ENCODE data around the gene PDGFA. TPM values are rescaled to one million over a fixed set of nuclear protein-coding genes. Genes with fewer than 3 reads are reported as not detected.

Gene PDGFA
- total RNA-seq, 1 donor from 2014 or later: 10.6 TPM

DNA sequence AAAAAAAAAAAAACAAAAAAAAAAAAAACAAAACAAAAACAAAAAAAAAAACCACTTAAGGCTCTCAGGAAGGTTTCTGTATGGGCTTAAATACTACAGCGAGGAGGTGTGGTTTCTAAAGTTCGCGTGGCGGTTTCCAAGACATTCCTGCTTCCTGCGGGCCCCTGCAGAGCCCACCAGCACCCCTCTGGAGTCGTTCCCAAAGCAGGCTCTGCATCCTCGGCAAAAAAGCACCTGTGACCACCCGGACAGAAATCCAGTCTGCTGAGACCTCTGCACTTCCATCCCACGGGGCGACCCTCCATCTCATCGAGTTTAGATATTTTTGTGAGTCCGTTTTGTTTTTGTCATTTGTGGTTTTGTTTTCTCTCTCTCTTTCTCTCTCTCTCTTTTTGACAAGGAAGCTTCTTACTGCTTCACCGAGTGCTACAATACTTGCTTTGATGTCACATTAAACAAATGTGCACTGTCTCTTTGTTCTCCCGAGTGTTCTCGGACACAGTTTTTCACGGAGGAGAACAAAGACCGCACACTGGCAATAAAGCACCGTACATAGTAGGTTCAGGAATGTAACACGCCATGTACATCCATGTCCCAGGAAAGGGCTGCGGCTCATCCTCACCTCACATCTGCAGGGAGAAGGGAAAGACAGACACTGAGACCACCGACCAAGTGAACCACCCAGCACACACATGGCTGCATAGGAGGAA lies 21.5 kb downstream of the PDGFA start:
- no peak for DNase-seq (ENCODE audit: low spot score)
- Mint-ChIP-seq H3K9me3 (no peaks in the 10 kb centered on the region), H3K27ac (no peak overlapping the region), H3K4me1 (ENCODE audit: low read depth) (no peaks in the 10 kb centered on the region), H3K27me3 (ENCODE audit: low read depth) (no peaks in the 10 kb centered on the region), H3K36me3 (ENCODE audit: low read depth) (no peaks in the 10 kb centered on the region), H3K4me3 (ENCODE audit: low read depth) (no peak overlapping the region)
- intact Hi-C loops (cut with micrococcal nuclease): no loop called here

DNA sequence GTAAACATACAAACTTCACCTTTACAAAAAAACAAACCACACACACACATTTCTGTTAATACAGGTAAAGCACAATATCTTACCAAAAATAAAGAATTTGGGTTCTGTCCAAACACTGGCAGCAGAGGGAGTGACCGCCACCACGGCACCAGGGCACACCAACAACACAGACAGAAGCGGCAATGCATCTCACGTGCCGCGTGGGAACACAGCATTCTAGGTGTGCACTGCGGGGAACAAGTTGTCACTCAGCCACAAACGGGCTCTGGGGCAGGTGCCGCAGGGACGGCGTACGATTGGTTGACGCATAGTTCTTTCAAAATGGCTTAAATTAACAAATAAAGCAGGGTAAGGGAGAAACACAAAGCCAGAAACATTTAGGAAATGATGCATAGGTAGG lies 22.3 kb downstream of the PDGFA start:
- no peak for DNase-seq (ENCODE audit: low spot score)
- no peak overlapping the region for H3K4me3 Mint-ChIP-seq (ENCODE audit: low read depth)
- no peaks in the 10 kb centered on the region for H3K9me3 Mint-ChIP-seq
- H3K36me3 Mint-ChIP-seq (ENCODE audit: low read depth): no peaks in the 10 kb centered on the region
- no peaks in the 10 kb centered on the region for H3K4me1 Mint-ChIP-seq (ENCODE audit: low read depth)
- no peaks in the 10 kb centered on the region for H3K27me3 Mint-ChIP-seq (ENCODE audit: low read depth)
- intact Hi-C loops (cut with micrococcal nuclease): no loop called here
- no peak overlapping the region for H3K27ac Mint-ChIP-seq

DNA sequence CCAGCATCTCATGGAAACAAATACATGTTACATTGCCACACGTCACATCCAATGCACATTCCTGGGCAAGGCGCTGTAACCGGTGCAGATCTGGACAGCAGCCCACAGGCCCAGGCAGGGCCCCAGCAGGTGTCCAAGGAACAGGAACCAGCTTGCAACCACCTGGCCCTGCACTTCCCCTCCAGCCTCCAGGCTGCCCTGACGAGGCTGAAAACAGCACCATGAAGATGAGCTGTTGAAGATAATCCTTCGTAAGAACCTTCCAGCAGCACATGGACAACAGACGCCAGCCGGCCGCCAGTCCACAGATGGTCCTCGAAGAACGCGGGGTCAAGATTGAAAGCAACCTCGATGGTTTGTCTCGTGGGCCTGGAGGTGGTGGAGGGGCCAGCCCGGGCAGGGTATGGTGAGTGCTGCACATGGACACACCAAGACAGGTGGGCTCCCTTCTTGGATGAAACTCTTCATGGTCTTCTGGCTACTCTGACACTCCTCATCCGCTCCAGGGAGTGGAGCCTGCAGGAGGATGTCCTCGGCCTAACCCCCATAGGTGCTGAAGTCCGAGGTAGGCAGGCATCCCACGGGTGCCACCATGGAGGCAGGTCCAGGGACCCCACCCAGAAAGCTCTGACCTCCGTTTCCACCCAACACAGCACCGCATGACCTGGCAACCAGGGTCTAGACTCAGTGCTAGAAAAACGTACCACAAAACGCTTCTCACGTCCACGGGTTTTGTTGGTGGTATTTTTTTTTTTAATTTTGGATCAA lies 22.9 kb downstream of the PDGFA start:
- intact Hi-C loops (cut with micrococcal nuclease): no loop called here
- Mint-ChIP-seq H3K36me3 (ENCODE audit: low read depth) (no peaks in the 10 kb centered on the region), H3K27ac (no peak overlapping the region), H3K4me3 (ENCODE audit: low read depth) (no peak overlapping the region), H3K9me3 (no peaks in the 10 kb centered on the region), H3K4me1 (ENCODE audit: low read depth) (no peaks in the 10 kb centered on the region), H3K27me3 (ENCODE audit: low read depth) (no peaks in the 10 kb centered on the region)
- DNase-seq (ENCODE audit: low spot score): no peak

DNA sequence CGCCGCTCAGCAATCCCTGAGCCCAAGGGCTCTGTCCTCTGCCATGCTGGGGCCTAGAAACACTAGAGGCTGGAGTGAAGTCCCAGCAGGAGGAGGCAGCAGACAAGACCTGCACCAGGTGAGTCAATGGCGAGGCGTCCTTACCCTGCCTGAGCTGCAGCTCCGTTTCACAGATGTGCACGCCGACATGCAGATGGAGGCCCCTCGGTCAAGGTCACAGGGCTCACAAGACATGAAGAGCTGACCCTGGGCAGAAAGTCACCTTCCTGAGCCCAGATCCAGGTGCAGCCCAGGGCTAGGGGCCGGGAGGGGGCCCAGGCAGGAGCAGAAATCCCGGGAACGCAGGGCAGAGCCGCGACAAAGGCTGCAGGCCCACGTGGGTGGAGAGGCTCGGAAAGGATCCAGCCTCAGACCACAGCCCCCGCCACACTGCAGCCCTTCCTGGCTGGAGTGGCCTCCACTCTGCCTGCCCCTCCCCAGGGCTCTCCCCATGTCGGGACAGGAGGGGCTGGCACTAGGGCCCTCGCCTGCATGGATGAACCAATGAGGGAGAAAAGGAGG lies 23.8 kb downstream of the PDGFA start:
- intact Hi-C loops (cut with micrococcal nuclease): no loop called here
- Mint-ChIP-seq H3K27me3 (ENCODE audit: low read depth) (no peaks in the 10 kb centered on the region), H3K4me1 (ENCODE audit: low read depth) (no peaks in the 10 kb centered on the region), H3K4me3 (ENCODE audit: low read depth) (no peak overlapping the region), H3K36me3 (ENCODE audit: low read depth) (no peaks in the 10 kb centered on the region), H3K27ac (no peak overlapping the region), H3K9me3 (no peaks in the 10 kb centered on the region)
- no peak for DNase-seq (ENCODE audit: low spot score)

DNA sequence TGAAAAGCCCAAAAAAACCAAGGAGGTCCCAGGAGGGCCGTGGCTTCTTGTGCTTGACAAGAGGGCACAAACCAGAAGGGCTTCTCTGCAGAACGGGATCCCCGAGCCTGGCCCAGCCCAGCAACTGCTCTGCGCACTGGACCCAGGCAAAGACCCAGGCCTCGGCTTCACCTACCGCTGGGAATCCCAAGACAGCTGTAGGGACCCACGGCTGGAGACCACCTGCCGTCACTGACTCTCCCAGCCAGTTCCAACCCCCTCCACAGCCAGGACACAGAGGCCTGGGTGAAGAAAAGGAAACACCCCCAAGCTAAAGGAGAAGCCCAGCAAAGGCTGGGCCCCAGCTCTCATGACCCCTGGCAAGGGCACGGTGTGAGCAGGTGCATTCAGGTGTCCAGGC lies 24.3 kb downstream of the PDGFA start:
- Mint-ChIP-seq H3K9me3 (no peaks in the 10 kb centered on the region), H3K4me1 (ENCODE audit: low read depth) (no peaks in the 10 kb centered on the region), H3K36me3 (ENCODE audit: low read depth) (no peaks in the 10 kb centered on the region), H3K27ac (no peak overlapping the region), H3K27me3 (ENCODE audit: low read depth) (no peaks in the 10 kb centered on the region), H3K4me3 (ENCODE audit: low read depth) (no peak overlapping the region)
- no peak for DNase-seq (ENCODE audit: low spot score)
- intact Hi-C loops (cut with micrococcal nuclease): no loop called here

DNA sequence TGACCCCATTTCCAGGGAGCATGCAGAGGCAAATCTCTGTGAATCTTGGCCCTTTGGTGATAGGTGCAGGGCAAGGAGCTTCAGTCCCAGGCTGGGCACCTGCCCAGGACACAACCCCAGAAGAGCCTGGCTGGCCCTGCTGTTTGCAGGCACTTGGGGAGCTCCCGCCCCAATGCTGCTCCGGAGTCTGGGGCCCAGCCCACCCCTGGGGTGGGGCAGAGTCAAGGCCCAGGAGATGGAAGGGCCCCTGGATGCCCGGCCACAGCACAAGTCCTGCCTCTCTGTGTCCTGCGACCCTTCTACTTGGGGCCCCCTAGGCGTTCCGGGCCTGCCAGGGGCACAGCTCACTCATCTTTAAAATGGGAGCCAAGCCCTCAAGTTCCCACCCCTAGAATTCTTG lies 24.7 kb downstream of the PDGFA start:
- no peak for DNase-seq (ENCODE audit: low spot score)
- no peak overlapping the region for H3K4me3 Mint-ChIP-seq (ENCODE audit: low read depth)
- intact Hi-C loops (cut with micrococcal nuclease): no loop called here
- H3K27me3 Mint-ChIP-seq (ENCODE audit: low read depth): no peaks in the 10 kb centered on the region
- H3K4me1 Mint-ChIP-seq (ENCODE audit: low read depth): no peaks in the 10 kb centered on the region
- no peaks in the 10 kb centered on the region for H3K9me3 Mint-ChIP-seq
- no peak overlapping the region for H3K27ac Mint-ChIP-seq
- no peaks in the 10 kb centered on the region for H3K36me3 Mint-ChIP-seq (ENCODE audit: low read depth)

DNA sequence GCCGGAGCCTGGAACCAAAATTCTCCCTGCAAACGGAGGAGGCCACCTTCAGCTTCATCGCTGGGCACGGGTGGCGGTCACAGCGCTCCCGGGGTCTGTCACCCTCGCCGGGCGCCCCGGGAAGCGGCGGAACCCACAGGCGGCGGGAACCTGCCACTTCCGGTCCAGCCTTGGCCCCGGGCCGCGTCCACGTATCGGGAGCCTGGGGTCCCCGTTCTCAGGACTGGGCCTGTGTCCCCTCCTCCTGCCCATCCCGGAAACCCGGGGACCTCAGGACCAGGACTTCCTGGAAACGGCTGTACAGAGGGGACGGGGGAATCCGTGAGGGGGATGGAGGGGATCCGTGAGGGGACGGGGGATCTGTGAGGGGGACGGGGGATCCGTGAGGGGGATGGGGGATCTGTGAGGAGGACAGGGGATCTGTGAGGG lies 25.4 kb downstream of the PDGFA start:
- Mint-ChIP-seq H3K4me3 (ENCODE audit: low read depth) (no peak overlapping the region), H3K27me3 (ENCODE audit: low read depth) (peaks cover 4% of the 10 kb centered on the region), H3K4me1 (ENCODE audit: low read depth) (no peaks in the 10 kb centered on the region), H3K36me3 (ENCODE audit: low read depth) (no peaks in the 10 kb centered on the region), H3K27ac (no peak overlapping the region), H3K9me3 (no peaks in the 10 kb centered on the region)
- DNase-seq (ENCODE audit: low spot score): no peak
- intact Hi-C loops (cut with micrococcal nuclease): no loop called here

DNA sequence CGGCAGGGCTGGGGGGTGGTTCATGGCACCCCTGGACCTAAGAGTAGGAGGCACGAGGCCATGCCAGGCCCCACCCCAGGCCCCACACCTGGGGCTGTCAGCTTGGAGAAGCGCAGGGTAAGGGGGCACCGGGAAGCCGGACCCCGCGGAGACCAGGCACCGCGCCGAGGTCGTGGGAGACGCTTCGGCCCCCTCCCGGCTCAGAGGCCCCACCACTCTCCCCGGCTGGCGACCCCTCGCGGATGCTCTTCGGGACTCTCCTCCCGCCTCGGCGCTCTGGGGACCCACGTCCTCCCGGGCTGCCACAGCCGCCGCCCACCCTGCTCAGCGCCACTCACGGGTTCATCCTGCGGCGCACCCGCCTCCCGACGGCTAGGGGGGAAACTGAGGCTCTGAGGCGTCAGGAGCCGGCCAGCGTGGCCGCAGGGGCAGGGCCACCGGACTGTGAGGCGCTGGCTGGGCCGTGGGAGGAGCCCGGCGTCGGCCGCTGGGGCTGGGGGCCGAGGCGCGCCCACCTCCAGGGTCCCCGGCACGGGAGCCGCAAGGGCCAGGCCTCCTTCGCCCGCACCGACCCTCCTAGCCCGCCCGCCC lies 25.9 kb downstream of the PDGFA start:
- intact Hi-C loops (cut with micrococcal nuclease): no loop called here
- Mint-ChIP-seq H3K4me3 (ENCODE audit: low read depth) (no peak overlapping the region), H3K36me3 (ENCODE audit: low read depth) (no peaks in the 10 kb centered on the region), H3K27me3 (ENCODE audit: low read depth) (peaks cover 6% of the 10 kb centered on the region), H3K9me3 (no peaks in the 10 kb centered on the region), H3K4me1 (ENCODE audit: low read depth) (no peaks in the 10 kb centered on the region), H3K27ac (no peak overlapping the region)
- DNase-seq (ENCODE audit: low spot score): no peak

DNA sequence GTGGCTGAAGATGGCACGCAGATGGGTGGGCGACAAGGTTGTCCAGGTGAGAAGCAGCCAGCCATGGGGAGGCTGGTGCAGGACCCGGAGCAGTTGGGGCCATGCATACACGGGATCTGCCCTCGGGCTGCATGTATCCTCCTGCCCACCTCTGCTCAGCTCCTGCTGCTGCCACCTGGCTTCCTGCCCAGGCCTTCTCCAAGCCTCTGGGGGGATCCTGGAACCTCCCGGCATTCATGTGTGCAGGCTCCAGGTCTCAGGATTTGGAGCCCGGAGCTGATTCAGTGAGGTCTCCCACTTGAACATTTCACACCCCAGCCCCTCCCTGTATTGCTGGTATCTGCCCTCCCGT lies 27.0 kb downstream of the PDGFA start:
- Mint-ChIP-seq H3K36me3 (ENCODE audit: low read depth) (no peaks in the 10 kb centered on the region), H3K27me3 (ENCODE audit: low read depth) (peaks cover 8% of the 10 kb centered on the region), H3K4me1 (ENCODE audit: low read depth) (no peaks in the 10 kb centered on the region), H3K27ac (no peak overlapping the region), H3K9me3 (no peaks in the 10 kb centered on the region), H3K4me3 (ENCODE audit: low read depth) (no peak overlapping the region)
- intact Hi-C loops (cut with micrococcal nuclease): no loop called here
- no peak for DNase-seq (ENCODE audit: low spot score)

DNA sequence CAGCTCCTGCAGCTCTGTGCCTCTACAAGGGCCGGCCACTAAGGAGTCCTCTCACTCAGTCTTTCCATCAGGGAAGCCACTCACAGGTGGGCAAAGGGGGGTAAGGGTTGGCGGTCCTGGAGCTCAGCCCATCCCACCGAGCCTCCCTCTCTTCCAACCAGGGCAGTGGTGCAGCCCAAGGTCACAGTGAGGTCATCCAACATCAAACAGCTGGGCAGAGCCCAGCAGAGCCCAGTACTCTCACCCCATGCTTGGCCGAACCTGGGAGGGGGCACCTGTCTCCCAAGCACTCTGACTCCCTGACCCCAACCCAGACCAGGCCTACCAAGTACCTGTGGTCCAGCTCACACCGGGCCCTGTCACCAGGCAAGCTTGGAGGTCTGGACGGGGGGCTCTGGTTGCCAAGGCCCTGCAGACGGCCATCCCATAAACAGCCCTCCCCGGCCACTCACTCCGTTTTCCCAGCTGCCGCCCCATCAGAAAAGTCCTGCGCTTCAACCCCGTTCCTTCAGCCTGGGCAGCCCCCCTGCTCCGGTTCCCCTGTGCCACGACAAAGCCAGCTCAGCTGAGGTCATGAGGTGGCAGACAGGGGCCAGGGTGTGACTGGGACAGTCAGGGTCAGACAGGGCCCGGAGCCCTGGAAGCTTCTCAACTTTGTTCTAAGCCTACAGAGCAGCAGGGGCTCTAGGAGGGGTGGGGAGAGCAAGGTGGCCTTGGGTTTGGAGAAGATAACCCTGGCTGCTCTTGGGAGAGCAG lies 27.5 kb downstream of the PDGFA start:
- intact Hi-C loops (cut with micrococcal nuclease): no loop called here
- no peak overlapping the region for H3K27ac Mint-ChIP-seq
- no peaks in the 10 kb centered on the region for H3K36me3 Mint-ChIP-seq (ENCODE audit: low read depth)
- no peak overlapping the region for H3K4me3 Mint-ChIP-seq (ENCODE audit: low read depth)
- no peaks in the 10 kb centered on the region for H3K4me1 Mint-ChIP-seq (ENCODE audit: low read depth)
- peaks cover 10% of the 10 kb centered on the region for H3K27me3 Mint-ChIP-seq (ENCODE audit: low read depth)
- no peak for DNase-seq (ENCODE audit: low spot score)
- H3K9me3 Mint-ChIP-seq: no peaks in the 10 kb centered on the region

DNA sequence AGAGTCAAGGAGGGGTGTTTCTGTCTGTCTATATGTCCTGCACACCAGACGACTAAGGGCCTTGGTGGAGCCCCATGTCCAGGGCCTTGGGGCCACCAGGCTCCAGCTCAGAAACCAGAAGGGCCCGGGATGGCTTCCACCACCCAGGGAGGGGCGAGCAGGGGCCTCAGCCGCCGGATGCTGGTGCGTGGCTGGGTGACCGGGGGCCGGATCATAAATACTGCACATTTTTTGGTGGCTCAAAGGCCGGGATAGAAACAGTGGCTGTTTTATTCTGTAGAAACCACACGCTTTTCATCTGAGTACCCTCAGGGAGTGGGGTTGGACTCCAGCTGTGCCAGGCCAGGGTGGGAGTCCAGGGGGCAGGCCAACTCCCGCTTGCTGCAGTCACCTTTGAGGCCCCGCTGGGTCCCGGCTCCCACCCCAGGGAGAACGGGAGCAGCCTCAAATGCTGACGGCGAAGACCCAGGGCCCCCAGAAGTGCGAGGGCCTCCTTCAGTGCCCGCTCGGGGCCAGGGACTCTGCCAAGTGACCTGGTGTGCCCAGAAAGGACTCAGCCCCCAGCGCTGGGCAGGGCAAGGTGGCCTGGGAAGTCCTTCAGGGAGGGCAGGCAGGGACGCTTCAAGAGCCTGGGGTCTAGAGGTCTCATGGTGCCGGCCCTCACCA lies 28.2 kb downstream of the PDGFA start:
- no peak for DNase-seq (ENCODE audit: low spot score)
- Mint-ChIP-seq H3K4me3 (ENCODE audit: low read depth) (no peak overlapping the region), H3K36me3 (ENCODE audit: low read depth) (no peaks in the 10 kb centered on the region), H3K4me1 (ENCODE audit: low read depth) (no peaks in the 10 kb centered on the region), H3K9me3 (no peaks in the 10 kb centered on the region), H3K27me3 (ENCODE audit: low read depth) (peaks cover 12% of the 10 kb centered on the region), H3K27ac (no peak overlapping the region)
- intact Hi-C loops (cut with micrococcal nuclease): no loop called here

DNA sequence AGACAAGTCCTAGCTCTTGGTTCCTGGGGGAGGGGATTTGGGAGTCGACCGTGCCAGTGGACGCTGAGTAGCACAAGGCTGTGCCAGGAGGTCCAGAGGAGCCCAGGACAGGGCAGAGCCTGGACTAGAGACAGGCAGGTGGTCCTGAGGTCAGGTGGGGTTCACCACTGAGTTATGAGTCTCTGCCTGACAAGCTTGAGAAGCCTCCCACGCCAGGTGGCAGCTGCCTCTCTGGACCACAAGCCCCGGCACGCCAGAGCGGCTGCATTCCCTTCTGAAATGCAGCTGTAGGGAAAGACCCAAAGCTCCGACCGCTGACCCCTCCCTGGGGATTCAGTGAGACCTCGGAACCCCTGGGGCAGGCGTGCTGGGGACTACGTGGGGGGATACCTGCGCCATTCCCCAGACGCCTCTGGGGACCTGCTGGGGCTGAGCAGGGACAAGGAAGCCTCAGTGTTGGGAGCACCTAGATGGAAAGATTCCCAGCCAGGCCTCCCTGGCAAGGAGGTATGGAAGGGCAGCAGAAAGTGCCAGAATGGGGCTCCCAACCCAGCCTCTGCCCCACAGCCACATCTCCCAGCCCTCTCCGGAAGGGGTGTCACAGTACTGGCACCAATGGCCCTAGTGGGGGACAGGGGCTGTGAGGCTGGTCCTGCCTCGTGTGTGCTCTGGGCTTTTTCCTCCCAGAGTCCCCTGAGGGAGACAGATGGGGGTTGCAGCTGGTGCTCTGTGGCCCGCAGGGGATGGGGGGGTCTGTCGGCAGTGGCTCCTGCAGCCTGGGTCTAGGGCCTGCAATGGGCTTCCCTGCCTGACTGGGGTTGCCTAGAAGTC lies 29.0 kb downstream of the PDGFA start:
- peaks cover 14% of the 10 kb centered on the region for H3K27me3 Mint-ChIP-seq (ENCODE audit: low read depth)
- no peaks in the 10 kb centered on the region for H3K4me1 Mint-ChIP-seq (ENCODE audit: low read depth)
- H3K36me3 Mint-ChIP-seq (ENCODE audit: low read depth): no peaks in the 10 kb centered on the region
- no peak overlapping the region for H3K27ac Mint-ChIP-seq
- no peak for DNase-seq (ENCODE audit: low spot score)
- no peak overlapping the region for H3K4me3 Mint-ChIP-seq (ENCODE audit: low read depth)
- no peaks in the 10 kb centered on the region for H3K9me3 Mint-ChIP-seq
- intact Hi-C loops (cut with micrococcal nuclease): no loop called here

Measured in activated T-helper 2 cell treated with anti-CD3 and anti-CD28 coated beads, Interferon-gamma antibody, Interleukin-2, Interleukin-4, amounts not matched to agents 10 μg/mL and 5 μg/mL and 100 μg/mL, durations not matched to agents 14 hours and 24 hours and 36 hours (primary cell).